WERI-Rb-1 (cell line): ENCODE measurements around the gene AQP10.

Experiments used
- DNase-seq: peaks from one replicate; pipeline ENCODE4 v3.0.0-alpha.2; 2020
- H3K27ac ChIP-seq: fragments of 250-450 bp; sonication (Bioruptor Pico); 2 replicates; pipeline ENCODE4 v1.5.1; 2020; ENCODE audit warnings: mild to moderate bottlenecking, moderate library complexity
- H3K27me3 ChIP-seq: fragments of 250-450 bp; sonication (Bioruptor Pico); 2 replicates; pipeline ENCODE4 v1.5.1; 2021; ENCODE audit warnings: mild to moderate bottlenecking, low read depth, moderate library complexity; ENCODE audit not compliant: insufficient read depth, severe bottlenecking
- H3K36me3 ChIP-seq: fragments of 250-450 bp; sonication (Bioruptor Pico); 2 replicates; pipeline ENCODE4 v1.5.1; 2020; ENCODE audit warnings: mild to moderate bottlenecking, moderate library complexity
- H3K4me3 ChIP-seq: 2 replicates; pipeline ENCODE4 v1.5.1; 2011; ENCODE audit warnings: low read depth, mild to moderate bottlenecking, control low read depth, low read length
- H3K9me3 ChIP-seq: fragments of 250-450 bp; sonication (Bioruptor Pico); 2 replicates; pipeline ENCODE4 v1.5.1; 2021; ENCODE audit warnings: mild to moderate bottlenecking, moderate library complexity; ENCODE audit not compliant: severe bottlenecking
- TF ChIP-seq, protein P1 (sequence below): IDR thresholded peaks from 2 replicates; pipeline ENCODE4 v1.5.1; 2011; ENCODE audit warnings: low read depth, mild to moderate bottlenecking, control low read depth, inconsistent platforms, low read length

The AQP10 gene

DNA sequence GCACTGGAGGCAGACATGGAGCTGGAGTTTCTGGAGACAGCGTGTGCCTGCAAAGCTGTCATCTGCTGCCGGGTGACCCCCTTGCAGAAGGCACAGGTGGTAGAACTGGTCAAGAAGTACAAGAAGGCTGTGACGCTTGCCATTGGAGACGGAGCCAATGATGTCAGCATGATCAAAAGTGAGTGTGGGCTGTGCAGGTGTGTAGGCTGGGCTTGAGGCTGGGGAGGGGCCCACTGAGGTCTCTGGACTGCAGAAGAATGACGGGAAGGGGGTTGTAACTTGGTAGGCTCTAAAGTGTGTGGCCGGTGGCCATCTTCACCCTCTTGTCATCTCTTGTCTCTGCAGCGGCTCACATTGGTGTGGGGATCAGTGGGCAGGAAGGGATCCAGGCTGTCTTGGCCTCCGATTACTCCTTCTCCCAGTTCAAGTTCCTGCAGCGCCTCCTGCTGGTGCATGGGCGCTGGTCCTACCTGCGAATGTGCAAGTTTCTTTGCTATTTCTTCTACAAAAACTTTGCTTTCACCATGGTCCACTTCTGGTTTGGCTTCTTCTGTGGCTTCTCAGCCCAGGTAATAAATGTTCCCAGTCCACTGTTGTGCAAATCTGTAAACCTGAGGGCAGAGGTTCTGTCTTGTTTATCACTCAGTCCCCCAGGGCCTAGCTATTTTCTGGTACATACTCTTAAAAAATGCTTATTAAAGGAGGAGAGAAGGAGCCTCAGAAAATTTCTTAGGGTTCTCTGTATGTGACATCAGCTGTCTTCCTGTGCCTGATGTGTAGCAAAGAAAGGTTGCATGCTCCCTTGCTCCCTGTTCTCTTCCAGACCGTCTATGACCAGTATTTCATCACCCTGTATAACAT, 24.3 kb downstream of the AQP10 start:
- Histone ChIP-seq H3K36me3 (peaks cover 87% of the 10 kb centered on the region), H3K9me3 (no peaks in the 10 kb centered on the region), H3K4me3 (no peak overlapping the region), H3K27ac (no peak overlapping the region), H3K27me3 (no peaks in the 10 kb centered on the region)
- TF ChIP-seq, protein P1, sequence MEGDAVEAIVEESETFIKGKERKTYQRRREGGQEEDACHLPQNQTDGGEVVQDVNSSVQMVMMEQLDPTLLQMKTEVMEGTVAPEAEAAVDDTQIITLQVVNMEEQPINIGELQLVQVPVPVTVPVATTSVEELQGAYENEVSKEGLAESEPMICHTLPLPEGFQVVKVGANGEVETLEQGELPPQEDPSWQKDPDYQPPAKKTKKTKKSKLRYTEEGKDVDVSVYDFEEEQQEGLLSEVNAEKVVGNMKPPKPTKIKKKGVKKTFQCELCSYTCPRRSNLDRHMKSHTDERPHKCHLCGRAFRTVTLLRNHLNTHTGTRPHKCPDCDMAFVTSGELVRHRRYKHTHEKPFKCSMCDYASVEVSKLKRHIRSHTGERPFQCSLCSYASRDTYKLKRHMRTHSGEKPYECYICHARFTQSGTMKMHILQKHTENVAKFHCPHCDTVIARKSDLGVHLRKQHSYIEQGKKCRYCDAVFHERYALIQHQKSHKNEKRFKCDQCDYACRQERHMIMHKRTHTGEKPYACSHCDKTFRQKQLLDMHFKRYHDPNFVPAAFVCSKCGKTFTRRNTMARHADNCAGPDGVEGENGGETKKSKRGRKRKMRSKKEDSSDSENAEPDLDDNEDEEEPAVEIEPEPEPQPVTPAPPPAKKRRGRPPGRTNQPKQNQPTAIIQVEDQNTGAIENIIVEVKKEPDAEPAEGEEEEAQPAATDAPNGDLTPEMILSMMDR: peak; percentile 99
- peak; percentile 86 for DNase-seq

DNA sequence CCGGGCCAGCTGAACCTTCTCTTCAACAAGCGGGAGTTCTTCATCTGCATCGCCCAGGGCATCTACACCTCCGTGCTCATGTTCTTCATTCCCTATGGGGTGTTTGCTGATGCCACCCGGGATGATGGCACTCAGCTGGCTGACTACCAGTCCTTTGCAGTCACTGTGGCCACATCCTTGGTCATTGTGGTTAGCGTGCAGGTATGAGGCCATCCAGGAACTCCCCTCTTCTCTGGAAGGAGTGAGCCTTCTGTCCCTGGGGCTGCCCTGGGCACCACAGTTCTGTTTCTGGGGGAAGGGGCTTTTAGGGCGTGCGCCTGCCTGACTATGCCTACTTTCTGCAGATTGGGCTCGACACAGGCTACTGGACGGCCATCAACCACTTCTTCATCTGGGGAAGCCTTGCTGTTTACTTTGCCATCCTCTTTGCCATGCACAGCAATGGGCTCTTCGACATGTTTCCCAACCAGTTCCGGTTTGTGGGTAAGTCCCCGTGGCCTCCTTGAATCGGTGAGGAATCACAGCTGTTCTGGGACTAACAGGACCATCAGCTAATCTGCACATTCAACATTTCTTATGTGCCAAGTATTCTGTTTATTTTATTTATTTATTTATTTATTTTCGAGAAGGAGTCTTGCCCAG, 25.5 kb downstream of the AQP10 start:
- no peak for DNase-seq
- H3K27ac ChIP-seq: no peak overlapping the region
- TF ChIP-seq, protein P1: no peak
- peaks cover 77% of the 10 kb centered on the region for H3K36me3 ChIP-seq
- no peaks in the 10 kb centered on the region for H3K9me3 ChIP-seq
- no peaks in the 10 kb centered on the region for H3K27me3 ChIP-seq
- no peak overlapping the region for H3K4me3 ChIP-seq

DNA sequence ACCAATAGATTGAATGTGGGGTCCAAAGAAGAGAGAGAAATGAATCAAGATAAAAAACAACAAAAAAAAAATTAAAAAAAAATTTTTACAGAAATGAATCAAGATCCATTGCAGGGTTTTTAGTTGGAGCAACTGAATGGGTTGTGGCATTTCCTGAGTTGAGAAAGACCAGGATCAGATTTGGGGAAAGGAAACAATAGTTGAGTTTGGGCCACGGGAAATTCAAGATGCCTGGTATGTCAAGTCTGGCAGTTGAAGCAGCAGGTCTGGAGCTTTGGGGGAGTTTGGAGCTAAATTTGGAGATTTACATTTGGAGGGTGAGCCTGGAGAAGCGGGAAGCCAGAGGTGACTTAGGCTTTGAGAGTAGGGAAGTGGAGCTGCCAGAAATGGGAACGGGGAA, 27.1 kb downstream of the AQP10 start:
- DNase-seq: no peak
- peaks cover 64% of the 10 kb centered on the region for H3K36me3 ChIP-seq
- H3K27ac ChIP-seq: no peak overlapping the region
- H3K4me3 ChIP-seq: no peak overlapping the region
- TF ChIP-seq, protein P1: no peak
- no peaks in the 10 kb centered on the region for H3K9me3 ChIP-seq
- H3K27me3 ChIP-seq: peaks cover 15% of the 10 kb centered on the region

DNA sequence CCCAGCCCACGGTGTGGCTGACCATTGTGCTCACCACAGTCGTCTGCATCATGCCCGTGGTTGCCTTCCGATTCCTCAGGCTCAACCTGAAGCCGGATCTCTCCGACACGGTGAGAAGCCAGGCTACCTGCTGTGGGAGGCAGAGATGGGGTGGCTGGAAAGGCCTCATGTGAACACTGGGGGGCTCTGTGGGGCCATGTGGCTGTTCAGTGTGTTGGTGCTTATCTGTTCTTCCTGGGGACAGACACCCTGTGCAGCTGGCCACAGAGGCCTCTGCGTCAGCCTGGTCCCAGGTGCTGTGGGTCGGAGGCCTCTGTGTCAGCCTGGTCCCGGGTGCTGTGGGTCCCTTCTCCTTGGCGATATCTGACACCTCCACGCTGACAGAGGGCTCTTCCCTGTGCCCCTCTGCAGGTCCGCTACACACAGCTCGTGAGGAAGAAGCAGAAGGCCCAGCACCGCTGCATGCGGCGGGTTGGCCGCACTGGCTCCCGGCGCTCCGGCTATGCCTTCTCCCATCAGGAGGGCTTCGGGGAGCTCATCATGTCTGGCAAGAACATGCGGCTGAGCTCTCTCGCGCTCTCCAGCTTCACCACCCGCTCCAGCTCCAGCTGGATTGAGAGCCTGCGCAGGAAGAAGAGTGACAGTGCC, 27.7 kb downstream of the AQP10 start:
- TF ChIP-seq, protein P1: peak; percentile 26; the same call in 1 of the 2 replicates
- DNase-seq: no peak
- Histone ChIP-seq H3K27ac (no peak overlapping the region), H3K9me3 (no peaks in the 10 kb centered on the region), H3K27me3 (peaks cover 21% of the 10 kb centered on the region), H3K4me3 (no peak overlapping the region), H3K36me3 (peaks cover 58% of the 10 kb centered on the region)

DNA sequence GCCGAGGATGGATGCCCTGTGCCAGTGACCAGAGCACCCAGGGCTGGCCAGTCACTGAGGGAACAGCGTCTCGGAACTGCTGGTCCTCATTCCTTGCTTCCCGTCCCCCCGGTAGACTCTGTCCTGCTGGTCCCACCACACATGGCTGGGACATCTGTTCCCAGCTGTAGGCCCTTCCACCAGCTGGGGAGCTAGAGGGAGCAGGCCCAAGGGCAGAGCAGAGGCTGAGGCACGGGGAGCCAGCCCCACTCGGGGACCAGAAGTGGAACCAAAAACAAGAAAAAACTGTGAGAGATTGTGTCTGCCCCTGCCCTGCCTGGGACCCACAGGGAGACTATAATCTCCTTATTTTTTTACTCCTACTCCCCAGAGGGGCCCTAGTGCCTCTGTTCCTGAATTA, 28.2 kb downstream of the AQP10 start:
- TF ChIP-seq, protein P1: no peak
- peaks cover 26% of the 10 kb centered on the region for H3K27me3 ChIP-seq
- H3K36me3 ChIP-seq: peaks cover 52% of the 10 kb centered on the region
- no peak overlapping the region for H3K27ac ChIP-seq
- no peaks in the 10 kb centered on the region for H3K9me3 ChIP-seq
- no peak for DNase-seq
- no peak overlapping the region for H3K4me3 ChIP-seq
